GM19468 (cell line): ENCODE measurements around the gene ITGB2.

Experiments used
- ATAC-seq: cut with Tn5 transposase; IDR thresholded peaks from one replicate; pipeline ENCODE4 v1.9.1; 2021; ENCODE audit warnings: mild to moderate bottlenecking, moderate library complexity, moderate number of reproducible peaks; ENCODE audit not compliant: unreplicated experiment; ENCODE audit errors: extremely low read depth

The ITGB2 gene

GRCh38 chr21:44855572-44855971 lies 65.1 kb downstream of the ITGB2 start:
- ATAC-seq, result no peak

GRCh38 chr21:44854664-44855446 lies 65.8 kb downstream of the ITGB2 start:
- no peak for ATAC-seq

GRCh38 chr21:44854391-44854663 lies 66.4 kb downstream of the ITGB2 start:
- no peak for ATAC-seq

GRCh38 chr21:44853601-44854390 lies 66.9 kb downstream of the ITGB2 start:
- ATAC-seq, result no peak

- ATAC-seq, result no peak
These were observed 69.6 kb downstream of the ITGB2 start for GRCh38 chr21:44850905-44851657.

- no peak for ATAC-seq
These were observed 70.4 kb downstream of the ITGB2 start for GRCh38 chr21:44850208-44850800.

GRCh38 chr21:44849616-44850130 lies 71.0 kb downstream of the ITGB2 start:
- ATAC-seq, result no peak

GRCh38 chr21:44848821-44849521 lies 71.7 kb downstream of the ITGB2 start:
- no peak for ATAC-seq

- ATAC-seq, result no peak
These were observed 73.2 kb downstream of the ITGB2 start for GRCh38 chr21:44847261-44848056.

GRCh38 chr21:44846485-44847260 lies 74.0 kb downstream of the ITGB2 start:
- ATAC-seq, result no peak

GRCh38 chr21:44846224-44846484 lies 74.5 kb downstream of the ITGB2 start:
- ATAC-seq, result no peak

GRCh38 chr21:44845418-44846223 lies 75.1 kb downstream of the ITGB2 start:
- ATAC-seq, result peak; percentile 28

GRCh38 chr21:44844256-44844655 lies 76.4 kb downstream of the ITGB2 start:
- no peak for ATAC-seq

- no peak for ATAC-seq
These were observed 77.8 kb downstream of the ITGB2 start for GRCh38 chr21:44842721-44843445.

- no peak for ATAC-seq
These were observed 78.6 kb downstream of the ITGB2 start for GRCh38 chr21:44842087-44842486.

- ATAC-seq, result no peak
These were observed 79.9 kb downstream of the ITGB2 start for GRCh38 chr21:44840771-44841170.

- ATAC-seq, result no peak
These were observed 81.7 kb downstream of the ITGB2 start for GRCh38 chr21:44838951-44839350.
